NCI-H1436 treated with DMSO at 0.1 percent for 48 hours (cell line): ENCODE measurements around the gene FBXO39.
"Not testable (repeated sequence)": the region's sequence is repeated elsewhere in the genome, so short reads cannot be mapped to it uniquely, and the experiment has no call there.

Source experiments
- DNase-seq: peaks from one replicate; lab custom pipeline; 2025; lab: John Stamatoyannopoulos, UW

The FBXO39 gene

DNA sequence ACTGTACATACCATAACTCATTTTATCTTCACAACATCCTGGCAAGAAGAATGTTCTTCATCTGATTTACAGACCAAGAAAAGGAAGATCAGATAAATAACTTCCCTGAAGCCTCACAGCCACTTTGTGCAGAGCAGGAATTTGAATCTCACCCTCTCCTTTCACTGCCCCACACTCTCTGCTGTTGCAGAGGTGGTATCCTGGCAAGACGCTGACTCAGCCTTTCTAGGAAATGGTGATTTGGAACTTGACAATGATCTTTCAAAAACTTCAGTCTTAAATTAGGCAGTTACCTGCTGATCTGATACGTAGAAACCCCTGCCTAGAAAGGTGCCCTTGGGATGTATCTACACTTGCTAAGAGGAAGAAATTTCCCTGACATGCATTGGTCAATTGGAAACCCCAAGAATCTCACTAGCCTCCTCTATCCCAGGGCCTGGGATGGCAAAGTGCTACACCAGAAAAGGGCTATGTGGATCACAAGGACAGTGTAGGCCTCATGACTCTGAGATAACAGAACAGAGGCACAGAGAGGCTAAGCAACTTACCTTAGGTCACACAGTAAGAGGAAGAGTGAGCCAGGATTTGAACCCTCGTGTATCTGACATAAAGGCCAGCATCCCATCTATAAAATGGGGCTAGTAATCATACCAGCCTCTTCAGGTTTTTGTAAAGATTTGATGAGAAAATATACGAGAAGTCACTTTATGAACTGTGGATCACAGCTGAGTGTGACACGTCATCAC is 17.9 kb downstream of the FBXO39 start:
- no peak for DNase-seq

DNA sequence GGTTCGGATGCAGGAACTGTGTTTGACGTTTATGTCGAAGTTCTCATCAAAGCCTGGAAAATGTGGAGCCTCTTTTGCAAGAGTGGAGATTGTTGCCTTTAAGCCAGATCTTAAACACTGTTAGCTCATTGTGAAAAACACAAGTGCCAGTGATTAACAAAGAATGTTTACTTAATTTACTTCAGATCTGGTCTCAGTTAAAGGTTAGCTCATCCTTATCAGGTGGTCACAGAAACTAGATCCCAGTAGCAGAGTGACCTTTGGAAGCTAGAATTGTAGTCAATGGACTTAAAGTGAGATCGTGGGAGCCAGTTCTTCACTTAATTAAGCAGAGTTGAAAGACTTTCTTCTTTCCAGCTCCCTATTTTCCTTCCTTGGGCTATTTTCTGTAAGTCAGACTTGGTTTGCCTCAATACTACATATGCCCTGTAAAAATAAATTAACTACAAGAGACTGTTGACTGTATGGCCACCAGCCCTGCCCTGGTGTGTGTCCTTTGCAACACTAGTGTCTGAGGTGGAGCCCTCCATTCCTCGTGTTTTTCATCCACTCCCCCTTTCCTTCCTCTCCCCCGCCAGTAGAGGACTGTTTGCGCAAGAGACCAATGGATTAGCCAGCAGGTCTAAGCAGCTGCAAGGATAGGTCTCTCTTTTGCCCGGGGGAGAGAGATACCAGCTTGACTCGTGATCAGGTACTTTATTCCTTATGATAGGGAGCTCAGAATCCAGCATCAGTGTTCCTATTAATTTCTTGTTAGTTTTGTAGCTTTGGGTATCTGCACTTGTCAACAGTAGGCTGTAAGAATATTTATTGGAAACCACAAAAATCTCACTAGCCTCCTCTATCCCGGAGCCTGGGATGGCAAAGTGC is 20.2 kb downstream of the FBXO39 start:
- no peak for DNase-seq

DNA sequence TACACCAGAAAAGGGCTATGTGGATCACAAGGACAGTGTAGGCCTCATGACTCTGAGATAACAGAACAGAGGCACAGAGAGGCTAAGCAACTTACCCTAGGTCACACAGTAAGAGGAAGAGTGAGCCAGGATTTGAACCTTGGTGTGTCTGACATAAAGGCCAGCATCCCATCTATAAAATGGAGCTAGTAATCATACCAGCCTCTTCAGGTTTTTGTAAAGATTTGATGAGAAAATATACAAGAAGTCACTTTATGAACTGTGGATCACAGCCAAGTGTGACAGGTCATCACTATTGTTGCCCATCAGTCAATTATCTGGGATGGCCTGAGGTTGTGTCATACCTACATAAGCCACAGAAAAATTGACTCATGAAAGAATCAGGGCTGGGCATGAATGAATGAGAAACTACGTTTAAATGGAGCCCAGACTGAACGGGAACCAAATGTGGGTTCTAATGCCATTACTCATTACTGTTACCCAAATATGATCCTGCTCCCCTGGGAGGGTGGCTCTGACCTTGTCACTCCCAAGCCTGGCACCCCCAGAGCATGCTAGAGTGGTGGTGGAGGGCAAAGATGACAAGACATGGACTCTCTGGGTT is 21.0 kb downstream of the FBXO39 start:
- no peak for DNase-seq

DNA sequence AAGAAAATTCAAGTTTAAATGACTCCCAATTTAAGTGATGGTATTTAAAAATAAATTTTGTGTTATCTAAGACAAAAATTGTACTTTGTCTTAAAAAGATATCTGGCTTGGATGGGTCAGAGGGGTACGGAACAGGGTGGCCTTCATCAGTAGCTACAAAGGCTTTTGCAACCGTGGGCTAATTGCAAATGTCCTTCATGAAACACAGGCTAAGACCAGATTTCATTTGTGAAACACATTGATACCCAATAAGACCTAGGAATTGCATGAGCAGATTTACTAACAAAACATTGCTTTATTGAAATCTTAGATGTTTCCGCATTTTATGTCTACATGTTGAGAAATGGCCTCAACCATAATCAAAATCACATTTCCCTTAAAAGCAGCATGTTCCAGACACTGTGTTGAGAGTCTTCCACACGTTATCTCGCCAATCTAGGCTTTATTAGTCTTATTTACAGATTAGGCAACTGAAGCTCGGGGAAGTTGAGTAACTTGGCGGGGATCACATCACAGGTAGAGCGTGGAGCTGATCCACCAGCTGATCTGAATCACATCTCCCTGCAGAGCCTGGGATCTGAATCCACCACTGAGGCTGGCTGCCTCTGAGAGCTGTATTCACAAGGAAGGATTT is 21.8 kb downstream of the FBXO39 start:
- DNase-seq = no peak

DNA sequence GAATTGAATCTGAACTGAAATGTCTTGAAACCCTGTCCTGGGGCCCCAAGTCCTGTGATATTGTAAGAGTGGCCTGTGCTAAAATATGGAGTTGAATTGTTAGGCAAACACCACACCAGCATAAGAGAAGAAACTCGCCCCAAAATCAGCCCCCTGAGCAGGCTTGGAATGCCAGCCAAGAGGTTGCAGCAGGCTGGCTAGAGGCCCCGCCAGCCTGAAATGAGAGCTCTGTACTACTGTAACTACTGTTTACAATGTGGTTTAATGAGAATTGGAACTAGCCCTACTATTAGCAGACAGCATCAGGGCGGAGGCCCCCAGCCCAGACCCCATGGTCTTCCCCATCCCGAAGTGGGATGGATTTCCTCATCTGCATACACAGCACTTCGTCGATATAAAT is 23.7 kb downstream of the FBXO39 start:
- no peak for DNase-seq

DNA sequence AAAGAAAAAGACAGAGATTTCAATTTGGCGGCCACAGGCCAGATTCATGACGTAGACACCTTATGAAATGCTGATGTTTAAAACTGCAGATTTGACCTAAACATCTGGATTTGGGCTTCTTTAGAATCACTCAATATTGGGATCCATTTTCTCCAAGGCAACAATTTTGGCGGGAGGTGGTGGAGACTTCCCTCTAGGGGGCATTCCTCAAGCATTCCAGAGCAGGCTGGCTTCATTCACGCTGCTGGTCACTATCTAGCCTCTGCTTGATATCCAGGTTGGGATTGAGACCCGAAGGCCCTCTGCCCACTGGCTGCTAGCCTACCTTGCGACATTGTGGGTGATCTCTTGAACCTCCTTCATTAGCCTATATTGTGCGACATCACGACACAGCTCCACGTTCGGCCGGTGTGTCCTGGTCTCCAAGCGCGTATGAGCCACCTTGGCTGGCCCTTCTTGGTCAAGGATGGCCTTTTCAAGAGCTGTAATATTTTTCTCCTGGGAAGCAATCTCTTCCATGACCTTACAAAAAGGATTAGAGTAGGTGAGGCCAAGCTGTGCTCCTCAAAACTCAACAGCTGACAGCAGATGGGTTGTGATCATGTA is 24.5 kb downstream of the FBXO39 start:
- DNase-seq = no peak

DNA sequence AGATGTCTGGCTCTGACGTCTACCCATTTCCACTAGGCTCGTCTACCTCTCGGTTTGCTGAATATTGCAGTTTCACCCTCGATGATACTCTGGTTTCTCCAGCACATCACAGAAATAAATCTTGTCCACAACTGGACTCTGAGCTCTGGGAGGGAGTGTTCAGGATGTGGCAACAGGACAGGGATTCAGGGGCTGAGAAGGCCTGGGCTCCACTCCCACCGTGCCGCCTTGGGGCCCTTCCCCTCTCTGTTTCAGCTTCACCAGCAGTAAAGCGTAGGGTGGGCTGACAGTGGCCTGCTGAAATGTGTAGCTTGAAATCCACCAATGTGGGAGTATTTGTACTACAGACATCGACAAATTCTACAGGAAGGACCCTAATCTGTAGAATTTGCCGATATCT is 35.5 kb downstream of the FBXO39 start:
- DNase-seq = no peak

DNA sequence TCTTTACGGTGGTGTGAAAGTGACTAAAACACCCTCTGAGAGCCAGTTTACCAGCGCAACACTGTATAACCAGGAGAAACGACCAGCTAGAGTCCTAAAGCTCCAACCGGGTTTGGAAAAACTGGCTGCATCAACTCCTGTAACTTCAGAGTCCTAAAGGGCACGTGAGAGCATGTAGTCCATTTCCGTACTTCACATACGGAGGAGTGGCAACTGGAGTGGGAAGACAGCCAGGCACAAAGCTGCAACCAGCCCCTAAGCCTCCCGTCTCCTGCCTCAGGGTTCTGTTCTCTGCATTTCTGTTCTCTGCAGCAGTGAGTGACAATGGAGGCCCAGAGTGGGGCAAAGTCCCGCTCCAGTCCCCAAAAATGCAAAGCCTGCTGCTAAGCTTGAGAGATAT is 36.3 kb downstream of the FBXO39 start:
- no peak for DNase-seq

DNA sequence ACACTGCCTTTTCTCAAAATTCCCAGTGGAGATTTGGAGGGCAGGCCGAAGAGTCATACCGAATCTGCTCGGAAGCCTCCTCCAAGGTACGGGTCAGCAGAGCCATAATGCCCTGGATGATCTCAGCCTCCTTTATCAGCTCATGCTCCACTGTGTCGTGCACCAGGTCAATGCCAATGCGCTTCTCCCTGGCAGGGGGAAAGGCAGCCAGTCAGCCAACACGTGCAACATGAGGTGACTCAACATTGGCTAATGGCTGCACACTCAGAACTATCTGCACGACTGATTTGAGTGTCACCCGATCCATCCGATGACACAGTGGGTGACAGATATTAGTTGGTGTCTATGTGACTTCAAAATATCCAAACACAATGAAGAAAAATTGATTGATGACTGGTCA is 39.8 kb downstream of the FBXO39 start:
- DNase-seq = no peak

DNA sequence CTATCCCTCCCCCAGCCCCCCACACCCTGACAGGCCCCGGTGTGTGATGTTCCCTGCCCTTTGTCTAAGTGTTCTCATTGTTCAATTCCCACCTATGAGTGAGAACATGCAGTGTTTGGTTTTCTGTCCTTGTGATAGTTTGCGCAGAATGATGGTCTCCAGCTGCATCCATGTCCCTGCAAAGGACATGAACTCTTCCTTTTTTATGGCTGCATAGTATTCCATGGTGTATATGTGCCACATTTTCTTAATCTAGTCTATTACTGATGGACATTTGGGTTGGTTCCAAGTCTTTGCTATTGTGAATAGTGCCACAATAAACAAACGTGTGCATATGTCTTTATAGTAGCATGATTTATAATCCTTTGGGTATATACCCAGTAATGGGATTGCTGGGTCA is 40.4 kb downstream of the FBXO39 start:
- not testable (repeated sequence) for DNase-seq

DNA sequence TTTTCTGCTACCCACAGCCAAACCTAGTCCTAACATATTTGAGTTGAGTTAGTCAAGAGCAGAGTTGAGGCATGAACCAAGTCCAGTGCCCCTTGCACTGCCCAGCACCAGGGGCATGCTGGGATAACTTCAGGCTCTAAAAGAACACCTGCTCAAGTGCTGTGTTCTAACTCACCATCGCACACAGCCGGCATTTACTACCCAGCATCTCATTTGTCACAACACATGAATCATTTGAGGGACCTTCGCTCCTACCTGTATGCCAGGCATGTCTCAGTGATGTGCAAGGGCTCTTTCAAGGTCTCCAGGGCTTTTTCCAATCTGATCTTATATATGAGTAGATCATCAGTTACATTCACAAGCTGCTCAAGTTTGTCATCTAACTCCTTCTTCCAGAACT is 42.9 kb downstream of the FBXO39 start:
- DNase-seq = no peak

DNA sequence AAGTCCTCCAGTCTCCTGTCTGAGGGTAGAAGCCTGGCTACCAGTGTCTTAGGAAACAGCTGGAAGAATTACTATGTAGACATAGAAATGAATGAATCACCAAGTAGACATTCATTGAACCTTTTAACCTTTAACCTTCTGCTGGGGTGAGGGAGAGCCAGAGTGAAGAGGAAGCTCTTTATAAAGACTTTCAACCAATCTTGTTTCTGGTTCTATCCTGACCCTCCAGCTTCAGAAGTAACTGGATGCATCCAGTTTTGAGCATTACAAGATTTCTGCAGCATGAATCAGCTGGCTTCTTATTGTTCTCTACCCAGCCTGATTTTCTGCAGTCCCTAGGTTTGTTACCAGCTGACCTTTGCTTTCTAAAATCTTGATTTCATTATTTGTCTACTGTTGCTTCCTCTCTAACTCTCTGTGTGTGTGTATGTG is 47.0 kb downstream of the FBXO39 start:
- DNase-seq = no peak

DNA sequence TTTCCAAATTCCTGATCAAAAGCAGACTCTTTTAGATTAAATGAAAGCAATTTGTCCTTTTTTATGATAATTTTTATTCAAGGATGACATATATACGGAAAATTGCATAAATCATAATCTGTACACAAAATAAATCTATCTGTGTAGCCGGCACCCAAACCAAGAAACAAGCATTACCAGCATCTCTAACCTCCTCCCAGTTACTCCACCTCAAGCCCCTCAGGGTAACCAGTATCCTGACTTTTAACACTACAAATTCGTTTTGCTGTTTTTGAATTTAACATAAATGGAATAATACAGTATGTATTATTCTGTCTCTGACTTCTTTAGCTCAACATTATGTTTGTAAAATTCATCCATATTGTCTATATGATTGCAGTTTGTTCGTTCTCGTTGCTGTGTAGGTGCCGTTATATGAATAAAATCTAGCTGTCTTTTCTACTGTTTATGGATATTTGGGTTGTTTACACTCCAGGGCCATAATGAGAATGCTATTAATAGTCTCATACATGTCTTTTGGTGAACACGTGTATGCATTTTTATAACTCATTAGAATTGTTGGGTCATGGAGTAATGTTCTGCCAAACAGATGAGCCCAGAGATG is 54.5 kb downstream of the FBXO39 start:
- no peak for DNase-seq

DNA sequence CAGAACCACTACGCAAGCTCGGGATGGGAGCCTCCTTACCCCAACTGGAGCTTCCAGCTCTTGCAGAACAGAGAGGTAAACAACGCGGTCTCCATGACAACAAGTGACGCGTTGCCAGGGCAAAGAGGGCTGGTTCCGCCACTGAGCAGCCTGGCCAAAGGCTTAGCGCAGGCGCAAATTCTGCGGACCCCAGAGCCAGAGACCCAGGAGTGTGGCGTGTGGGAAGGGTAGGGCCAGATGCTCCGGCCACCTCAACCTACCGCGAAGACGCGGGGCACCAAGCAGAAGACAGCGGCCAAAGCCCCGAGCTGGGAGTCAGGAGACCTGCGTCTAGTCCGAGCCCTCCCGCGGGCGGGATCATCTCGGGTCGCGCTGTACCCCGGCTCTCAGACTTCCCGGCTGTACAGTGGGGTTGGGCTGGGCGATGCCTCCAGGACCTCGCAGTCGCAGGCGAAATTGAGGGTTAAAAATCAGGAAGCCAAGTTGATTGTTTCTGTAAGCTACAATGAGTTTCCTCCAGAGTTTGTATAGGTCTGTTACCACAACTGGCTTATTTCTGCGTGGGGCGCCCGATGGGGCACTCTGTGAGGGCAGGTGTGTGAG is 55.7 kb downstream of the FBXO39 start, which contains the start of gene TEKT1:
TSS of gene TEKT1 (minus strand) at position 69 of the 603 bp plus-strand sequence. CDS start 1,353 bp downstream, outside the sequence.
- DNase-seq = no peak
